NCI-H1417 (cell line): ENCODE data around the gene CD99.
"Not testable (repeated sequence)": the region's sequence is repeated elsewhere in the genome, so short reads cannot be mapped to it uniquely, and the experiment has no call there.

Experiments
- DNase-seq, 3 experiments: peaks; one replicate each; lab custom pipeline; 2025; lab: John Stamatoyannopoulos, UW

CD99 gene

DNA sequence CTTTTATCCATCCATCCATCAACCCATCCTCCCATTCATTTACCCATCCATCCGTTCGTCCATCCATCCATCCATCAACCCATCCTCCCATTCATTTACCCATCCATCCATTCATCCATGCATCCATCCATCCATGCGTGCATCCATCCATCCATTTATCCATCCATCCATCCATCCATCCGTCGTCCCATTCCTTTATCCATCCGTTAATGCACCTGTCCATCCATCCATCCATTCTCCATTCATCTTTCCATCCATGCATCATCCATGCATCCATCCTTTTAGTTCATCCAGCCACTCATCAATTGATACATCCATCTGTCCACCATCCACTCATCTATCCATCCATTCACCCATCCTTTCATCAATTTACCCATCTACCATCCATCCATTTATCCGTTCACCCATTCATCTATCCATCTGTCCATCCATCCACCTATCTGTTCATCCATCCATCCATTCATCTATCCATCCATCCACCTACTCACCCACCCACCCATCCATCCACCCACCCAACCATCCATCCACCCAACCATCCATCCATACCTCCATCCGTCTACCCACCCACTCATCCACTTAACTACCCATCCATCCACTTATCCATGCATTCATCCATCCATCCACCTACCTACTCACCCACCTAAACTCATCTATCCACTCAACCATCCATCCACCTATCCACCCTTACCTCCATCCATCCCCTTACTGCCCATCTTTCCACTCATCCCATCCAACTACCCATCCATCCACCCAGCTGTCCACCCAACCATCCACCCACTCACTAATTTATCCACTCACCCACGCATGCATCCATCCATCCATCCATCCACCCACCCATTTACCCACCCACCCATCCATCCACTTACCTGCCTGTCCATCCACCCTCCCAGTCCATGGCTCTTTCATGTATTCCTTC lies 9.6 kb downstream of the CD99 start:
- DNase-seq: no peak

DNA sequence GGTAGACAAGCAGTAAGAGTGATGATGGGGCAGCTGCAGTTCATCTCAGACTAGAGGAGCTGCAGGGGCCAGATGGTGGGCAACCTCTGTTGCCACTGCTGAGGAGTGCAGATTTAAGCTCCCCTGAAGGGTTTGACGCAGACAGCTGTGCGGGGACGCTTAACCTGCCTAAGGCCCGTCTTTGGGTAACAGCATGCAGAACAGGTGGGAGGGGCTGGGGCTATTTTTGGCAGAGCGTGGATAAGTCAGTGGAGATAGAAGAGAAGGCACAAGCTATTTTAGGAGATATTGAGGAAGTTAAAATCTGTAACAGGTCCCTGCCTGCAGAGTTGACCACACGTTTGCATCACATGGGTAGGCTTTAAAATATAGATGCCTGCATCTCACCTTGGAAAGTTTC lies 10.5 kb downstream of the CD99 start:
- DNase-seq: no peak

DNA sequence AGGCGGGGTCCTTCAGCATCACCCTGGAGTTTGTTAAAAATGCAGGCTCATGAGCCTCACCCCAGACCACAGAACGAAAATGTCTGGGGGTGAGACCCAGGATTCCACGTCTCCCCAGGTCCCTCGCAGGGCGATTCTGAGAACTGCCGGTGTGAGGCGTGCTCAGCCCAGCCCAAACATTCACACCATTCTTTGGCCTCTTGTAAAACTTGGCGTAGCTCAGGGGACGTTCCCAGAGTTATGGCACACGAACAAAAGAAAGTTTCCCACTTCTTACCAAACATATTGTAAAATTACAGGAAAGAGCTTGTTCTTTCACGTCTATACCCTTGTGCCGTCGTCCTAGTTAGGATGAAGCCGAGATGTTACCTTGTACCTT lies 12.9 kb downstream of the CD99 start:
- no peak for DNase-seq

DNA sequence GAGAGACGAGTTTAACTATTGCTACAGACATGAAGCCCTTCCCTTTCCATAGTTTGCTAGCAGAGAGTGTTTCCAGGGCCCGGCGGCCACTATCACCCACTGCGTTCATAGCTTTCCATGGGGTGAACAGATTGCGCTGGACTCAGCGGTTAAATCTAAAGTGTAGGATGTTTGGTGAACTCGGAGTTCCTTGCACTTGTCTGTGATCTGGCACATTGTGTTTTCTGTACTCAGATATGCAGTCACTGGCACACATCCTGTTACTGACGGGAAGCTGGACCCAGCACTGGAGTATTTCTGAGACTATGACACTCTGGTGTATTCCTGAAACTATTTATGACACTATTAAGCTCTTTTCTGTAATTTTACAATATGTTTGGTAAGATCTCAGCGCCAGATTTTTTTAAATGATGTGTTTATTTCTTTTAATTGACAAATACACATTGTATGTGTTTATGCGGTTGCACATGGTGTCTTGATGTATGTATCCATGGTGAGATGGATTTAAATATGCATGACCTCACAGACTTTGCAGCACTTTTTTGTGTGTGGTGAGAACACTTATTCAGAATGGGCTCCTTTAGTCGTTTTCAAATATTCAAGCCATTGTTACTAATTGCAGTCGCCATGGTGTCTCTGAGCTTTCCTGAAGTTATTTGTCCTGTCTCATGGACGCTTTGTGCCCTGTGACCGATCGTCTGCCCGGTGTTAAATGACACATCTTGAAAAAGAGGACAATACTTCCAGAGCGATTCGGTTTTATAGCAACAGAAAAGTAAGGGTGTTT lies 14.1 kb downstream of the CD99 start:
- DNase-seq: no peak

DNA sequence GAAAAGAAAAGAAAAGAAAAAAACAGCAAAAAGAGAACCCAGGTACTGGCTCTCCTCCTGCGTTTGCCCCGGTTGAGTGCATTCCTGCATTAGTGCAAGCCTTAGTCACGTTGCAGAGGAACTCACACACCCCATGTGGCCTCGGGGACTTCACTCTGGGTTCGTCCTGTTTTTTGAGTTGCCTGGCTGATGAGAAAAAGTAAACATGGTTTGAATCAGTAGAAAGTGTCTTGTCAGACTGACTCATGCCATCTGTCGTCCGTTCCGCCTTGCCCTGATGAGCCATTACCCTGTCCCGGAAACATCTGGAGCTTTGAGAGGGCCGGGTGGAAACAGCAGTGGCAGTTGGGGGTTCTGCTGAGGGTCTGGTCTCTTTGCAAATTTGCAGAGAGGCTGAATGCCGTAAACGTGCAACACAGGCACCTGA lies 16.3 kb downstream of the CD99 start:
- DNase-seq: no peak

DNA sequence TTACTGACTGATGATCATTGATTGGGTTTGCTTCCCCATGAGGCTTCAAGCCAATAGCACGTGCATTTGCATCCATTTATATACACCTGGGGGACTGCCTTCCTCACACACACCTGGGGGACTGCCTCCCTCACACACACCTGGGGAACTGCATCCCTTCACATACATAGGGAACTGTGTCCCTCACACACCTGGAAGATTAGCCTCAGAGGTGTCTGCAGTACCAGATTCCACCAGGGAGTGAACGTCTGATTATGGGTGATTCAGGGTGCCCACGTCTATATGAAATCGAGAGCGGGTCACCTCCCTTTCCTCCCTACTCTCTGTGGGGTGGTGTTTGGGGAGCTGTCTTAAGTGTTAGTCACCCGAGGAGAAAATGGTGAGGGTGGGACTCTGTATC lies 16.9 kb downstream of the CD99 start:
- no peak for DNase-seq

DNA sequence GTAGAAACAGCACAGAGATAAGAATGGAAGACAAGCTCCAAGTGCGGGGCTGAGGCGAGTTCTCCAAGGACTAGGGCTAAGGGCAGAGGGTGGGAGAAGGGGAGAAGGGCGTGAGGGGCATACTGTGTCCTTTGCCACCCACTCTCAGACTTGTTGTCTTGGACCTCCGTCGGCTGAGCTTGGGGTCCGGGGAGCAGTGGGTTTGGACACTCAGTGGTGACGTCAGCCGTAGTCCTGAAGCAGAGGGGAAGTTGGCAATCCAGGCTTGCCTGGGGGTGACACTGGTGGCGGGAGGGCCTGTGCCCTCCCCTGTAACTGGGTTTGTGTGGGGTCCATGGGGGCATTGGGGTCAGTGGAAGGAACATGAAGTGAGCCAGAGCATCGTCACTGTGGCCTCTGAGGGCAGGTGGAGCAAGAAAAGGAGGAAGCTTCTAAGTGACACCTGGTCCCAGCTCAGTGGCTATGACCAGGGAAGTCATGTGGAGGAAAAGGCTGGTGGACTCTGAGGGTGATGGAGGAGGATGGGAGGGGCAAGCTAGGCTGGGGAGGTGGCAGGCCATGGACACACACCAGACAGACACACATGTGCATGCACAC lies 17.6 kb downstream of the CD99 start:
- DNase-seq: no peak

DNA sequence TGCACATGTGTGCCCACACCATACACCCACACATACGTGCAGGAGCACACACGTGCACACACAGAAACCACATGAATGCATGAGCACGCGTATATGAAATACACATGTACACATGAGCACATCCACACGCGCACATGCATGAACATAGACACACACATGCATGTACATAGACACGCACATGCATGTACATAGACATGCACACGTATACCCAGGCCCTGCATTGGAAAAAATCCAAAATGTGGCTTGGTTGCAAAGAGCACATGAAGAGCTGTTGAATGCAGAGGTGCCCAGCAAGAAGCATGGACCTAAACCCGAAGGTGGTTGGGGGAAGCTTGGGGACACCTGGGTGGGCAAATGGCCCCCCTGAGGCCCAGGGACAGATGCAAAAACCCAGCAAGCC lies 18.5 kb downstream of the CD99 start:
- DNase-seq: no peak

DNA sequence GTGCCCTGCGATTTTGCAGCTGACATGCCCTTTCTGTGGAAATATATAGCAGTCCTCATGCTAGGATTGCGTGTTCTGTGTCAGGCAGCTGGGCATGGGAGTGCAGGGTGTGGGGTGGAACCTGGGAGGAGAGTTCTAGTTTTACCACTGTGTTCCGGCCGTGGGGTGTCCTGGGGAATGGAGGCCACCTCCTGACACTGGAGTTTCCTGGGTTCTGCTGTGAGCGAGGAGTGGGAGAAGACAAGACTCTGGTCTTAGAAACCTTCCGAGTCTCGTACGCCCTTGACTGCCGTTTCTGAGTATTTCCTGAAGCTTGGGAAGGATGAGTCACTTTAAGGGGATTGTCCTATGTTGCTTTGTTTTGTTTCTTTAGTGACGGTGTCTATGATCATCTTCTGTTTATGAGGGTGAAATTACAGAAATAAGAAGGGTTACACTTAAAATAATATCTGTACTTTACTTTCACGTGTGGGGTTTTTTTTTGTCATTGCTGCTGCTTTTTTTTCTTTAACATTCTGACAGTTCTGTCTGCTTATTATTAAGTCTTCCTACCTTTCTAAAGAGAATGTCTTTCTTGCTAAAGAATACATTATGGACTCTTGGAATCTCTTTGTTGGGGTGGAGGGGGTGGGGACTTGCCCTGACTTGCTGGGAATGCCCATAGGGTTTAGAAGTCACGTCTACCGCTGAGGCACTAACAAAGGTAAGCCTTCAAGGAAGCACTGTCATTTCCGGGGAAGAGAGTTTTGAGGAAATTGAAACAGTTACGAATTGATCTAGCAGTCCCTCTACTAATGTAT lies 19.1 kb downstream of the CD99 start:
- DNase-seq: no peak

DNA sequence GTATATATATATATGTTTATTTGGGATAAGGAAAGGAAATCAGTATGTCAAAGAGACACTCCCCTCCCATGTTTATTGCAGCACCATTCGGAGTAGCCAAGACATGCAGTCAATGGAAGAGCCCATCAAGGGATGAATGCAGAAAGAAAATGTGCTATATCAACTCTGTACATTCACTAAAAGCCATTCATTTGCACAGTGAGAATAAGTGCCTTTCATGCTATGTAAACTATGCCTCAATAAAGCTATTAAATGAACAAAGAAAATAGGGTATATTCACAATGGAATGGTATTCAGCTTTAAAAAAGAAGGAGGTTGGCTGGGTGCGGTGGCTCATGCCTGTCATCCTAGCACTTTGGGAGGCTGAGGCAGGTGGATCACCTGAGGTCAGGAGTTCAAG lies 20.3 kb downstream of the CD99 start:
- DNase-seq: no peak

DNA sequence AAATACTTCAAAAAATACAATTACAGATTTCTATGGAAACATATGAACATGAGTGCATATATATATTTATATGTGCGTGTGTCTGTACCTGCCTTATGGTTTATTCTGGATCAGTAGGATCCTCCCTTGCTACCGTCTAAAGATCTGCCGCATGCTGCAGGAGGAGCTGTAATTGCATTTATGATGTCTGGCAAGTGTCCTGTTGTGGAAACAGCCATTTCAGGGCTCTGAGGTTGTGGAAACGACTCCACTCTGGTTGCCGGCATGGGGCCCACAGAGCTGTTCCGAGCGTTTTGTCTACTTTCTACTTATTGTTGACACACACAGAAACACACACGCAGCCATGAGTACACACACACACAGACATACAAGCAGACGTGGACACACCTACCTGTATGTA lies 21.3 kb downstream of the CD99 start:
- DNase-seq: no peak

DNA sequence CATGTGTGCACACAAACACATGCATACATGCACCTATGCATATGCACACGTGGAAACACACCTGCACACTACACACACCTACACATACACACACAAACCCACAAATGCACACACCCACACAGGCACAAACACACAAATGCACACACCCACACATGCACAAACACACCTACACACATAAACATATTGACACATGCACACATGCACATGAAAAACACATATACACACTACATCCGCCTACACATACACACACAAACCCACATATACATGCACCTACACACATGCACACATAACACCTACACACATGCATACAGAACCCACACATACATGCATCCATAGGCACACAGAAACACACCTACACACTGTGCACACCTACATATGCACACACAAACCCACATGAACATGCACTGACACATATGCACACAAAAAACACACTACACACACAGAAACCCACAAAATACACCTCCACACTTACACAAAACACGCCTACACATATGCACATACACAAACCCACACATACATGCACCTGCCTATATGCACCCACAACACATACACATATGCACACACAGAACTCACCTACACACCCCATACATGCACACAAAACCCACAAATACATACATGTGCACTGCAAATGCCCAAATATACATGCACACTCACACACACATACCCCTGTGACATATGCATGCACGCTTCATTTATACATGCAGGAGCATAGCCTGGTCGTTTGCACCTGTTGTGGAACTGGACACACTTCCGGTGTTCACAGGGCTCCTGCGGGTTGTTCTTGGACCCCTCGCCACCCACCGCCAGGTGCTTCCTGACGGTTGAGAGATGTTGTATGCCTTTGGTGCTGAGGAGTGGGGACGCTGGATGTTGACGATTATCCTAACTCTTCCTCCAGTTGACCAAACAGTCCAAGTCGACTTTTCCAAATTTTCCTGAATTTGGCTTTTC lies 22.1 kb downstream of the CD99 start:
- no peak for DNase-seq

DNA sequence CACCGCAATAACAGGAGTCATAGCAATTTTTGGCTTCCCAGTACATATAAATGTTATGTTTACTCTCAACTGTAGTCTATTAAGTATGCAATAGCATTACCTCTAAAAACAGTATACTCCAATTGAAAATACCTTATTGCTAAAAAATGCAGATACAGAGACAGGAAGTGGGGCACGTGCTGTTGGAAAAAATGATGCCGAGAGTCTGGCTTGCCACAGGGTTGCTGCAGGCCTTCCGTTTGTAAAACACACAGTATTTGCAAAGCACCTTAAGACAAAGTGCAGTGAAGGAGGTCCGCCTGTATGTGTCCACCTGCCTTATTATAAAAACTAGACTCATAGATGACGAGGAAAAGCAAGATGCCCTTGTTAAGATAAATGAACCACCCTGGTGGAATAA lies 23.5 kb downstream of the CD99 start:
- DNase-seq: no peak

DNA sequence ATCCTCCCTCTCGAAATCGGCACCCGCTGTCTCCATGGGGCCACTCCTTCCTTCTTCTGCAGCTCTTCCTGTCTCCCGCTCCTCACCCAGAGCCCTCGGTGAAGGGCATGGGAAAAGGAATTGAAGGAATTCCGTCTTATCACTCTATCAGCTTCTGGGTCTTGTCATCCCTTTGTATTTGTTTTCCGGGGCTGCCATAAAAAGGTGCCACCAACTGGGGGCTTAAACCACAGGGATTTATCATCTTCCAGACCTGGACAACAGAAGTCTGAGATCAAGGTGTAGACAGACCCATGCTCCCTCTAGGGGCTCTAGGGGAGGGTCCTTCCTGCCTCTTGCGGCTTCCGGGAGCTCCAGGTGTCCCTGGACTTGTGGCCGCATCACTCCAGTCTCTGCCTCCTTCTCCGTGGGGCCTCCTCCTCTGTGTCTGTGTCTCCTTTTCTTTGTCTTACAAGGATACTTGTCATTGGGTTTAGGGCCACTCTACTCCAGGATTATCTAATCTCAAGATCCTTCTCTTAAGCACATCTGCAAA lies 24.0 kb downstream of the CD99 start:
- no peak for DNase-seq

DNA sequence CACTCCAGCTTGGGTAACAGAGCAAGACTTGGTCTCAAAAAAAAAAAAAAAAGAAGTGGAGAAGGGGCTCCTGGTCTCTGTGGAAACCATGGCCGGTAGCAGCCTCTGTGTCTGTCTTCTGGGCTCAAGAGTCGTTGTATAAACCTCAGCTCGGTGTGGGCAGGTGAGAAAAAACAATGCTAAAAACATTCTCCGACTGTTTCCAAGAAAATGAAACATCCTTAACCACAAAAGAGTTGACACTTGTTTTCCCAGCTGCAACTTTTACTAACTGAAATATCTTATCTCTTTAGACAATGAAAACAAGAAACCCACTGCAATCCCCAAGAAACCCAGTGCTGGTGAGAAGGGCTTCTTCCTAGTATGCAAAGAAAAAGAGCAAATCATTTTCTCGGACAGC lies 26.2 kb downstream of the CD99 start:
- DNase-seq: no peak

DNA sequence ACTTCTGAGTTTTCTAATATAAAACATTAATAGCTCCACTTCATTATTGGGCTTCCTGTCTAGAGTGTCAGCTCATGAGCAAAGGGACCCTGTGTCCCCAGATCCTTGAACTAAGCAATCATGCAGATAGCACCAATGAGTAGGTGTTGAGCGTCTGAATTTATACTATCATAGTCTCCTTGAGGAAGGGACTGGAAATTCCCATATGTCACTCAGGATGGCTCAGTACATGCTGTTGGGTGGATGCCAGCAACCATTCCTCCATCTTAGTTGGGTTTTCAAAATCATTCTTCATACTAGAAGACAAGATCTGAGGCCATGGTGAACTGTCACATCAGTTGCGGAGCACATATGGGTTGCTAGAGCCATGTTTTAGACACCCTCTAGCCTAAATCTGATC lies 27.7 kb downstream of the CD99 start:
- no peak for DNase-seq

DNA sequence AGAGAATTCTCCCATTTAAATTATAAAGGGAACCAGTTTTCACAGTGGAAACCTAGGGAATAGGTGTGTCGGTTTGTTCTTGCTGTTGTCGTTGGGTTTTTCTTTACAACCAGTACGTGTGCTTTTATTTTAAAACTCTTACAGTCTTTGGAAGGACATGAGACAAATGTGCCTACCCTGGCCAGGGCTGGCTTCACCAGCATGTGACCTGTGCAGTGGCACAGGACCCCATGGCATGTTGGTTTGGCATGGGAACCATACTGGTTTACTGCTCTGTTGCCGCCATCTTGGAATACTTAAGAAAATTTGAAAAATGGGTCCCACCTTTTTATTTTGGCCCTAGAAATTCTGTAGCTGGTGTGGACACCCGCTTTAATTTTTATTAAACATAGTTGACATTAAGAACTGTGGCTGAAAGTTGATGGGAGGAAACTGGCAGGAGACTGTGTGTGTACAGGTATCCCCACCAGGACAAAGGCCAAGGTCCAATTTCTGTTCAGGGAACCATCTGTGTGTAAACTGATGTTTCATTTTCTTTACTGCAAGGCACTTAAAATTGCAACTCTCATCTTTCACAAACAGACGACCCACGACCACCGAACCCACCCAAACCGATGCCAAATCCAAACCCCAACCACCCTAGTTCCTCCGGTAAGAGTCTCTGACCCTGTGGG lies 28.8 kb downstream of the CD99 start:
- no peak for DNase-seq

DNA sequence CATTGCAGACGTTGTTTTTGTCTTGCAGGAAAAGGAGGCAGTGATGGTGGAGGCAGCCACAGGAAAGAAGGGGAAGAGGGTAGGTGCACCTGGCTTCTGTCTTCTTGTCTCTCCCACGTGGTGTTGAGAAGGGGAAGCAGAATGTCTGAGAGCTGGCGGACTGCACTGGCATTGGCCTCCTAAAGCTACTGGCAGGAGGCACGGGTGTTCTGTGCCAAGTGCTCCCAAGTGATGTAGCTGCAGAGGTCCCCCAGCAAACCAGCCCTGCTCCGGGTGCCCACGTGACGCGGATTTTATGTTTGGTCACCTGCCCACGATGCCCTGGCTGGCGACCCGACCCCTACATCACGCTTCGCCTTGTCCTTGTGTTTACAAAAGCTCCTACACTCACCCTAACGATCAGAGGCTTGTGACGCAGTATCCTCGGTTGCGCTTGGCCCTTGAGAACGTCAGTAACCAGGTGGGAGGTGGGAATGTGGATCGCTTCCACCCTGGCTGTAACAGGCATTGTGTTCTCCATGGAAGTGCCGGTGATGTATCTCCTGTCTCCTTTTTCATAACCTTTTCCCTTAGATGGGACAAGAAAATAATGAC lies 32.3 kb downstream of the CD99 start:
- DNase-seq: no peak

DNA sequence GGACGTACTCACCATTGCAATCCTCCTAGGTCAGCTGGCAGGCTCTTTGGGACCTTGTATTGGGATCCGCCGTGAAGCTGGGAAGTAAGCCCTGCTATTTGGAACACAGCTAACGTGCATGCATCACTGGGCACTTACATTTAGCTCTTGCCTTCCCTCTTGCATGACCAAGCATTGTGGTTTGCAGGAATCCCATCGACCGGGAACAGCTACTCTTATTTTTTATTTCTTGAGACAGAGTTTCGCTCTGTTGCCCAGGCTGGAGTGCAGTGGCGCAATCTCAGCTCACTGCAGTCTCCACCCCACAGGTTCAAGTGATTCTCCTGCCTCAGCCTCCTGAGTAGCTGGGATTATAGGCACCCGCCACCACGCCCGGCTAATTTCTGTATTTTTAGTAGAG lies 36.2 kb downstream of the CD99 start:
- not testable (repeated sequence) for DNase-seq

DNA sequence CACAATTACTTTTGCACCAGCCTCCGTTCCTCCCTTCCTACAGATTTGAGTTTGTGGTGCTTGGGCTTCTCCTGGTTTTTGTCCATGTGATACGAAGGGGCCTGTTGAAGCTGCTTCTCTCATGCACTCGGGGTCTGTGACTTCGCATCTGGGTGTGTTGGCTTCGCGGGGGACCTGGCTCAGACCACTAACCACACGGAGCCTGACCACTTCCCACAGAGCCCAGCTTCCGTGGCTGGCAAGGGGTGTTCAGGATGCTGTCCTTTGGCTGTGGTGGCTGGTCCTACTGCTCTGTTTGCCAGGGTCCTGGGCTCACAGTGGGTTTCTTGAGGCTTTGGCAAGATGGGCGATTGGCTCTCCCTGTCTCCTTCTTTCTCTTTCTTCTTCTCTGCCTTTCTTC lies 41.0 kb downstream of the CD99 start:
- no peak for DNase-seq
